Neural cell (in vitro differentiated cells): ENCODE measurements around the gene CNTNAP3. TPM values are rescaled to one million over a fixed set of nuclear protein-coding genes. Genes with fewer than 3 reads are reported as not detected.
"Not testable (repeated sequence)": the region's sequence is repeated elsewhere in the genome, so short reads cannot be mapped to it uniquely, and the experiment has no call there.

ENCODE experiments used
- H2AFZ ChIP-seq: fragments of 200-600, 300-800 bp; sonication (generic), shearing (Covaris generic); 2 replicates; pipeline ENCODE4 v1.6.0; 2014; ENCODE audit warnings: low read depth, mild to moderate bottlenecking, antibody characterized with exemption, low read length, moderate library complexity
- H3F3A ChIP-seq: fragments of 200-600 bp; shearing (Covaris generic); 2 replicates; pipeline ENCODE4 v1.6.1; 2016; ENCODE audit warnings: mild to moderate bottlenecking, moderate library complexity, mixed read lengths, antibody characterized with exemption, low read length; ENCODE audit not compliant: insufficient read depth, poor library complexity, severe bottlenecking
- H3K27ac ChIP-seq: fragments of 200-600, 300-800 bp; sonication (generic), shearing (Covaris generic); 2 replicates; pipeline ENCODE4 v1.5.1; 2014; ENCODE audit warnings: mild to moderate bottlenecking, low read length, moderate library complexity
- H3K27me3 ChIP-seq: fragments of 300-800, 200-600 bp; sonication (generic), shearing (Covaris generic); 2 replicates; pipeline ENCODE4 v1.6.0; 2014; ENCODE audit warnings: mild to moderate bottlenecking, low read depth, low read length, moderate library complexity; ENCODE audit not compliant: insufficient read depth
- H3K36me3 ChIP-seq: fragments of 300-800, 200-600 bp; sonication (generic), shearing (Covaris generic); 2 replicates; pipeline ENCODE4 v1.5.1; 2014; ENCODE audit warnings: mild to moderate bottlenecking, antibody characterized with exemption, low read length, moderate library complexity; ENCODE audit not compliant: insufficient read depth
- H3K4me2 ChIP-seq: fragments of 300-800, 200-600 bp; sonication (generic), shearing (Covaris generic); 2 replicates; pipeline ENCODE4 v1.6.0; 2014; ENCODE audit warnings: mild to moderate bottlenecking, low read length
- H3K4me3 ChIP-seq: fragments of 300-800, 200-600 bp; sonication (generic), shearing (Covaris generic); 2 replicates; pipeline ENCODE4 v1.5.1; 2014; ENCODE audit warnings: mild to moderate bottlenecking, low read length, moderate library complexity
- H3K79me2 ChIP-seq: fragments of 200-600 bp; shearing (Covaris generic); replicated peaks from 2 replicates; pipeline ENCODE4 v1.6.0; 2014; ENCODE audit warnings: mild to moderate bottlenecking, low read length, moderate library complexity; ENCODE audit not compliant: insufficient read depth
- H3K9ac ChIP-seq: fragments of 300-800, 200-600 bp; sonication (generic), shearing (Covaris generic); 2 replicates; pipeline ENCODE4 v1.6.1; 2016; ENCODE audit warnings: mild to moderate bottlenecking, low read length, mixed read lengths
- H3K9me2 ChIP-seq: fragments of 200-600 bp; shearing (Covaris generic); 2 replicates; pipeline ENCODE4 v1.6.1; 2016; ENCODE audit warnings: mild to moderate bottlenecking, low read length, mixed read lengths; ENCODE audit not compliant: insufficient read depth
- H3K9me3 ChIP-seq: fragments of 200-600, 300-800 bp; sonication (generic), shearing (Covaris generic); 2 replicates; pipeline ENCODE4 v1.6.1; 2016; ENCODE audit warnings: mild to moderate bottlenecking, mixed run types, low read length, moderate library complexity, mixed read lengths
- H4K20me1 ChIP-seq: fragments of 200-600 bp; shearing (Covaris generic); 2 replicates; pipeline ENCODE4 v1.6.1; 2016; ENCODE audit warnings: mild to moderate bottlenecking, mixed run types; ENCODE audit not compliant: insufficient read depth
- polyA minus RNA-seq: library from RNA; depleted of rRNA, polyadenylated mRNA; stranded (reverse); fragments of >200 nt; gene quantifications from 2 replicates; pipeline ENCODE4 v1.2.3, GENCODE V29; 2014
- polyA plus RNA-seq: library from polyadenylated mRNA; depleted of rRNA; stranded (reverse); fragments of >200 nt; gene quantifications from 2 replicates; pipeline ENCODE4 v1.2.3, GENCODE V29; 2014

CNTNAP3 gene
- polyA plus RNA-seq, result 5.4 and 7.6 TPM in 2 replicates
- polyA minus RNA-seq, result 13.1 and 13.7 TPM in 2 replicates

DNA sequence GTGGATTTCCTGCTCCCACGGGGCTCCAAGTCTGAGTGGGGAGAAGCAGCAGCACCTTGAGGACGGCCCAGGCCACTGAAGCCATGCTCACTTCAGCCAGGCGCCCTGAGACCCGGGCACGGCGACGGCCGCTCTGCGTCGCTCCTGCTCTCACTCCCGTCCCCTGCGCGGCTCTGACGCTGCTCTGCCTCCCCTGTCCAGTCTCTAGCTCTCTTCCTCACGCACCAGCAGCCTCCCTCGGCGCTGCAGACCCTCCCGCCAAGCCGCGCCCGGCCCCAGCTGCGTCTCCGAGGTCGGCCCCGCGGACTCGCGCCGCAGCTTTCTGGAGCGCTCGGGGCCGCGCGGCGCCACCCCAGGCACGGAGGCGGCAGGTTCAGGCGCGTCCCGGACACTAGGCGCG, at the start of gene CNTNAP3:
Gene CNTNAP3 (minus strand): TSS at position 188 of the 400 bp plus-strand sequence. CDS start 103 bp downstream, at position 85.
- not testable (repeated sequence) for H3K27me3 ChIP-seq, H3K79me2 ChIP-seq, H3K36me3 ChIP-seq, H3K4me2 ChIP-seq, H3K9me2 ChIP-seq, H3K9ac ChIP-seq, H3K9me3 ChIP-seq, H4K20me1 ChIP-seq, H3K4me3 ChIP-seq, H3F3A ChIP-seq, H3K27ac ChIP-seq, H2AFZ ChIP-seq

DNA sequence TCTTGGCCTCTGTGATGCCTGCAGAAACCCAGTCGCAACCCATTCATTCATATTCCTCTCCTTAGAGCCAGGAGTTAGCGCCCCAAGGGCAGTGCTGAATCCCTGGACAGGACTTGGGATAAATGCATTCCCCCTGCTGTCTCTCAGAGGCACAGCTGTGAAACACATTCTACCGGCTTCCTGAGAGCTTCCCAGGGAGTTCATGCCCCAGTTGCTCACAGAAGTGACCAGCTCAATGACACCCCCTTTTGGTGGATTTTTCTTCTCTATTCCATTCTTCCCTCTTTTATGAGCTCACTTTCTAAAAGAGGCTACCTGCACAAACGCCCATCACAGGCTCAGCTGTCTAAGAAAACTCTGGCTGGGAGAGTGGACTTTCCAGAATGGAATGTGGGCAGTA, 8.0 kb downstream of the CNTNAP3 start:
- H3K4me2 ChIP-seq, H3K36me3 ChIP-seq, H3K79me2 ChIP-seq, H3K9ac ChIP-seq, H3K9me2 ChIP-seq, H4K20me1 ChIP-seq, H3K9me3 ChIP-seq, H3K27me3 ChIP-seq, H3K4me3 ChIP-seq, H3F3A ChIP-seq, H2AFZ ChIP-seq, H3K27ac ChIP-seq: not testable (repeated sequence)

DNA sequence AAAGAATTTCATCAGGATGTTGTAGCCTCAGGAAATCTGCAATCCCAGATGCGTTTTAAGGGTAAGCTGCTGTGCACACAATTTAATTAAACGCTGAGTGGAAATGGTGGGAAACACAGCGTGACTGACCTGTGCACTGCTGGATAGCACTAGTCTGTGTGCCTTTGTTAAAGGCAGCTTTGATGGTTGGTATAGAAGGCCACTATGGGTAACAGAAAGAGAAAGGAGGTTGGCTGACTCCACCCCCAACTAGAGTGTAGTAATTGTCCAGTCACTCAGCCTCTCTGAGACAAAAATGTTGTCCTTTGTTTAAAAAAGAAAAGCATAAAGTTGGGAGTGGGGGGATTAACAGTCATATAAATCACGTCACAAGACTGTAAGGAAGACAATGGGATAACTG, 45.5 kb downstream of the CNTNAP3 start:
- not testable (repeated sequence) for H2AFZ ChIP-seq, H3K79me2 ChIP-seq, H3K27ac ChIP-seq, H3K9me2 ChIP-seq, H3K9ac ChIP-seq, H3K27me3 ChIP-seq, H3K36me3 ChIP-seq, H3F3A ChIP-seq, H4K20me1 ChIP-seq, H3K4me2 ChIP-seq, H3K4me3 ChIP-seq, H3K9me3 ChIP-seq

DNA sequence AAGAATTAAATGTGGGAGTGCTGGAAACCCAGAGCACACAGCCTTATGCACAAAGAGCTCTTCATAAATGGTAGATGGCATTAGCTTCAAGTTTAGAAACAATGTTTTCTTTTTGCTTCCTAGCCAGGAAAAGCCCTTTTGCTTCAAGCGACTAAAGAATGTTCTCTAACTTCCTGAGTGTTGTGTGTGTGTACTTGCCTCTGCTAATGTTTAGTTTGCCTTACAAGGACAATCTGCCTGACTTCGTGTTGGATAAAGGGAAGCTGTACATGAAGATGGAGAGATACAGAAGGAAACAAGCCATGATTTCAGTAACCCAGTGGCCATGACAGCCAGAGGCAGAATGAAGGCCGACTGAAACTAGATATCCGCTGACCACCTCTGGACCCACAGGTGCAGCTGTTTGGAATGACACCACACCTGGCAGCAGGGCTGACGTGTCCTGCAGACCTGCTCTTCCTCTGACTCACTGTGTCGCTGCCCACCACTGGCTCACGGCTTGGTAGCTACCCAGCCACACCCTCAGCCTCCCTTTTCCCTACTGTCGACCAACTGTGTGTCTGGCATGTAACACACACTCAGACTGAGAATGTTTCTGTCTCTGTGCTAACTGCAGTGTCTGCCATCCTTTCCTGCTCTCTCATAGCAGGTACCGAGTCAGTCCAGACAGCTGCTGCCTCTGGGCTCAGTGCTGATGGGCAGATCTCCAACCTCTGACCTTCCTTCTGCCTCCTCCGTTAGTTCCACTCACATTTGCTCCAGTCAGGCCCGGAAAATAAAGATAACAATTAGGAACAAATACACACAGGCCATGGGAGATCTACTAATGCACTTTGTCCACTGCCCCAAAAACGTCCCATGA, 55.6 kb downstream of the CNTNAP3 start:
- not testable (repeated sequence) for H3K9me2 ChIP-seq, H3K9ac ChIP-seq, H3K4me3 ChIP-seq, H3K27ac ChIP-seq, H3F3A ChIP-seq, H4K20me1 ChIP-seq, H2AFZ ChIP-seq, H3K9me3 ChIP-seq, H3K36me3 ChIP-seq, H3K79me2 ChIP-seq, H3K4me2 ChIP-seq, H3K27me3 ChIP-seq

DNA sequence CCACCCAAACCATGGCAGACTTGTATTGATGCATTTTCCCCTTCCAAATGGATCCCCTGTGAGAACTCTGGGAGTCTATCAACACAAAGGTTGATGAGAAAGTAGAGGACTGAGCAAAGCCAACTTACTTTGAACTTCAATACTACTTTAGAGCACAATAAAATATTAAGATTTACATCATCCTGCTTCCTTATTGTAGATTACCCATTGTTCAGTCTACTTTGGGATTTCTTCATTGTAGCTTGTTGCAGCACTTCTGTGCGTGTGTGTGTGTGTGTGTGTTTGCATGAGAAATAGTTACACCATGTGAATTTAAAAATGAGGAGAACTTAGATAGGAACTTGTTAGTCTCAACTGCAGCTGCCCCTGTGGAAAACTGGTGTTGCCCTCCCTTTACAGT, 72.0 kb downstream of the CNTNAP3 start:
- H3K79me2 ChIP-seq, H2AFZ ChIP-seq, H3K27ac ChIP-seq, H3F3A ChIP-seq, H3K4me3 ChIP-seq, H4K20me1 ChIP-seq, H3K9ac ChIP-seq, H3K36me3 ChIP-seq, H3K27me3 ChIP-seq, H3K4me2 ChIP-seq, H3K9me2 ChIP-seq, H3K9me3 ChIP-seq: not testable (repeated sequence)

DNA sequence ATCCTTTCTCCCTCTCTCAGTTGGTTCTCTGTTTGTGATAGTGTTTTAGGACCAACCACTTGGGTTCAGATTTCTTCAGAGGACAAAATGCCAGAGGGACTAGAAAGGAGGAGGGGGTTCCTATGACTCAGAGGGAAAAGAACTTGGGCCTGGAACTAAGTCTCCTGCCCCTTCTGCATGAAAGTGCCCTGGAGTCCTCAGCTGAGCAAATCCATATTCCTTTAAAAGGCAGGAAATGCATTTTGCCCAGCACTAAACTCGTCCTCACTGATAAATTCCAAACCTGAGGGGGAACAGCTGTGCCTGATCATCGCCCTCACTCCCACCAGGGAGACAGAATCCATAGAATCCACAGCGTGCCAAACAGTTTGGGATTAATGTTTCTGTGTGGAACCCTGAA, 78.2 kb downstream of the CNTNAP3 start:
- not testable (repeated sequence) for H3K36me3 ChIP-seq, H3K27ac ChIP-seq, H3K27me3 ChIP-seq, H3K9ac ChIP-seq, H3F3A ChIP-seq, H4K20me1 ChIP-seq, H2AFZ ChIP-seq, H3K4me3 ChIP-seq, H3K9me2 ChIP-seq, H3K4me2 ChIP-seq, H3K79me2 ChIP-seq, H3K9me3 ChIP-seq

DNA sequence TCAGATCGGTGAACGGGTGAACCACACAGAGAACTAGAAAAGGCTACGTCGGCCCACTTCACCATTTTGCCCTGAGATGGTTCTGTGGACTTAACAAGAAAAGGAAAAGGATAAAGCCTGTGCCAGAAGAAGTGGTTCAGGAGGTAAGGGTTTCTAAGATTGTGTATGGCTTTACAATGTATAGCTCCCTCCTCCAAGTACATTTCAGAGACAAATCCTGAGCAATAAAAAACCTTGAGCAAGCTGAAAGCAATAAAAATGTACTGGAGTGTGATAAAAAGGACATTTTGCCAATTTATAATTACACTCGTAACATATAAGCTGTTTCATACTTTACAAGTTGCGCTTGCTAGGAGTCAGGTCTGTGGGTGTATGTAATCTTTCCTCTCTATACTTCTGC, 81.3 kb downstream of the CNTNAP3 start:
- not testable (repeated sequence) for H3K9me3 ChIP-seq, H3K9me2 ChIP-seq, H3K79me2 ChIP-seq, H3K9ac ChIP-seq, H4K20me1 ChIP-seq, H3K36me3 ChIP-seq, H3K4me2 ChIP-seq, H3K4me3 ChIP-seq, H3K27me3 ChIP-seq, H2AFZ ChIP-seq, H3F3A ChIP-seq, H3K27ac ChIP-seq

DNA sequence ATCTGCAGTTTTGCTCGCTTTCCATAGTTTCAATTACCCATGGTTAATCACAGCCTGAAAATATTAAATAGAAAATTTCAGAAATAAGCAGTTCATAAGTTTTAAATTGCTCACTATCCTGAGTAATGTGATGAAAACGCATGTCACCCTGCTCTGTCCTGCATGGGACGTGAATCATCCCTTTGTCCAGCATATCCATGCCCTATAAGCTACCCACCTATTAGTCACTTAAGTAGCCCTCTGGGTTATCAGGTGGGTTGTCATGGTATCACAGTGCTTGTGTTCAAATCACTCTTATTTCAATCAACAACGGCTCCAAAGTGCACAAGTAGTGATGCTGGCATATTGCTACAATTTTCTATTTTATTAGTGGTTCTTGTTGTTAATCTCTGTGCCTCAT, 82.1 kb downstream of the CNTNAP3 start:
- H3K9ac ChIP-seq, H3K4me2 ChIP-seq, H3K4me3 ChIP-seq, H3K79me2 ChIP-seq, H3K27me3 ChIP-seq, H2AFZ ChIP-seq, H3K27ac ChIP-seq, H3K9me3 ChIP-seq, H3K9me2 ChIP-seq, H4K20me1 ChIP-seq, H3K36me3 ChIP-seq, H3F3A ChIP-seq: not testable (repeated sequence)
